Nephron progenitor cell (in vitro differentiated cells): ENCODE data around the gene GPR150.
A peak's percentile ranks its signal among the peaks of the same experiment; 100 is the strongest.

Experiments
- DNase-seq: peaks from one replicate; pipeline ENCODE4 v3.0.0; 2021
- H3K27ac Mint-ChIP-seq: 2 replicates; pipeline ENCODE4 v1.8.0; 2021; ENCODE audit warnings: mild to moderate bottlenecking, moderate library complexity, mixed read lengths
- H3K27me3 Mint-ChIP-seq: 2 replicates; pipeline ENCODE4 v1.8.0; 2021; ENCODE audit warnings: mild to moderate bottlenecking, low read depth, mixed read lengths; ENCODE audit not compliant: poor library complexity
- H3K36me3 Mint-ChIP-seq: 2 replicates; pipeline ENCODE4 v1.8.0; 2021; ENCODE audit warnings: low read depth, mixed read lengths
- H3K4me1 Mint-ChIP-seq: 2 replicates; pipeline ENCODE4 v1.8.0; 2021; ENCODE audit warnings: mixed read lengths
- H3K4me3 Mint-ChIP-seq: 2 replicates; pipeline ENCODE4 v1.8.0; 2021; ENCODE audit warnings: mild to moderate bottlenecking, moderate library complexity, mixed read lengths
- H3K9me3 Mint-ChIP-seq: 2 replicates; pipeline ENCODE4 v1.8.0; 2021; ENCODE audit warnings: mild to moderate bottlenecking, moderate library complexity, mixed read lengths
- CTCF ChIP-seq: fragments of 200-600 bp; sonication (generic); IDR thresholded peaks from 2 replicates; pipeline ENCODE4 v1.5.0; 2021; ENCODE audit warnings: antibody characterized with exemption

GPR150 gene

GRCh38 chr5:95610546-95610945 lies 9.3 kb upstream of the GPR150 start:
- no peaks in the 10 kb centered on the region for H3K4me1 Mint-ChIP-seq
- H3K4me3 Mint-ChIP-seq, result no peak overlapping the region
- DNase-seq, result no peak
- H3K9me3 Mint-ChIP-seq, result peaks cover 22% of the 10 kb centered on the region
- H3K27ac Mint-ChIP-seq, result no peak overlapping the region
- H3K27me3 Mint-ChIP-seq, result peaks cover 8% of the 10 kb centered on the region
- peaks cover 8% of the 10 kb centered on the region for H3K36me3 Mint-ChIP-seq
- TF ChIP-seq CTCF, result no peak

- Mint-ChIP-seq H3K27me3 (peaks cover 9% of the 10 kb centered on the region), H3K27ac (no peak overlapping the region), H3K36me3 (peaks cover 7% of the 10 kb centered on the region), H3K9me3 (peaks cover 22% of the 10 kb centered on the region), H3K4me3 (no peak overlapping the region), H3K4me1 (no peaks in the 10 kb centered on the region)
- no peak for TF ChIP-seq CTCF
- no peak for DNase-seq
Measured at GRCh38 chr5:95611396-95611795, 8.5 kb upstream of the GPR150 start.

GRCh38 chr5:95613514-95613913 lies 6.4 kb upstream of the GPR150 start:
- no peak overlapping the region for H3K4me3 Mint-ChIP-seq
- H3K36me3 Mint-ChIP-seq, result peaks cover 7% of the 10 kb centered on the region
- no peaks in the 10 kb centered on the region for H3K4me1 Mint-ChIP-seq
- no peak for TF ChIP-seq CTCF
- peaks cover 25% of the 10 kb centered on the region for H3K9me3 Mint-ChIP-seq
- peaks cover 30% of the 10 kb centered on the region for H3K27me3 Mint-ChIP-seq
- no peak for DNase-seq
- H3K27ac Mint-ChIP-seq, result no peak overlapping the region

- Mint-ChIP-seq H3K4me1 (peaks cover 8% of the 10 kb centered on the region), H3K9me3 (peaks cover 28% of the 10 kb centered on the region), H3K36me3 (peaks cover 7% of the 10 kb centered on the region), H3K27me3 (peaks cover 46% of the 10 kb centered on the region), H3K4me3 (no peak overlapping the region), H3K27ac (no peak overlapping the region)
- no peak for TF ChIP-seq CTCF
- no peak for DNase-seq
Measured at GRCh38 chr5:95615164-95615467, 4.8 kb upstream of the GPR150 start.

- no peak for DNase-seq
- TF ChIP-seq CTCF, result no peak
- H3K27ac Mint-ChIP-seq, result no peak overlapping the region
- peaks cover 59% of the 10 kb centered on the region for H3K27me3 Mint-ChIP-seq
- H3K36me3 Mint-ChIP-seq, result peaks cover 7% of the 10 kb centered on the region
- H3K9me3 Mint-ChIP-seq, result peaks cover 28% of the 10 kb centered on the region
- H3K4me3 Mint-ChIP-seq, result no peak overlapping the region
- peaks cover 13% of the 10 kb centered on the region for H3K4me1 Mint-ChIP-seq
Measured at GRCh38 chr5:95617057-95617456, 2.8 kb upstream of the GPR150 start.

GRCh38 chr5:95619096-95619495 lies 791 bp upstream of the GPR150 start:
- Mint-ChIP-seq H3K36me3 (no peaks in the 10 kb centered on the region), H3K27me3 (peaks cover 72% of the 10 kb centered on the region), H3K4me3 (peak overlapping the region; percentile 84), H3K4me1 (peaks cover 13% of the 10 kb centered on the region), H3K9me3 (peaks cover 13% of the 10 kb centered on the region), H3K27ac (no peak overlapping the region)
- TF ChIP-seq CTCF, result no peak
- no peak for DNase-seq
